Loucy (cell line): ENCODE data around the gene CLMP.

Source experiments
- H2AFZ ChIP-seq: fragments of 200-600 bp; sonication (generic); 2 replicates; pipeline ENCODE4 v1.6.0; 2016; ENCODE audit warnings: antibody characterized with exemption, mild to moderate bottlenecking, low read length, moderate library complexity
- H3F3A ChIP-seq: fragments of 200-600 bp; 2 replicates; pipeline ENCODE4 v1.6.0; 2016; ENCODE audit warnings: antibody characterized with exemption, low read depth, mild to moderate bottlenecking
- H3K27me3 ChIP-seq: fragments of 200-600 bp; sonication (generic); 2 replicates; pipeline ENCODE4 v1.6.1; 2014; ENCODE audit warnings: low read length, mild to moderate bottlenecking; ENCODE audit not compliant: insufficient read depth, poor library complexity, severe bottlenecking
- H3K36me3 ChIP-seq: fragments of 200-600 bp; sonication (generic); 2 replicates; pipeline ENCODE4 v1.6.1; 2016; ENCODE audit warnings: low read length; ENCODE audit not compliant: insufficient read depth
- H3K4me1 ChIP-seq: fragments of 200-600 bp; sonication (generic); 2 replicates; pipeline ENCODE4 v1.5.1; 2014; ENCODE audit warnings: low read length, mild to moderate bottlenecking; ENCODE audit not compliant: insufficient read depth, poor library complexity, severe bottlenecking
- H3K4me2 ChIP-seq: fragments of 200-600 bp; sonication (generic); 2 replicates; pipeline ENCODE4 v1.6.0; 2014; ENCODE audit warnings: antibody characterized with exemption, low read length, low read depth, mild to moderate bottlenecking; ENCODE audit not compliant: poor library complexity, severe bottlenecking
- H3K4me3 ChIP-seq: fragments of 200-600 bp; sonication (generic); 2 replicates; pipeline ENCODE4 v1.5.1; 2014; ENCODE audit warnings: low read length, mild to moderate bottlenecking, mixed read lengths; ENCODE audit not compliant: poor library complexity, severe bottlenecking
- H3K79me2 ChIP-seq: fragments of 200-600 bp; sonication (generic); 2 replicates; pipeline ENCODE4 v1.6.1; 2014; ENCODE audit warnings: low read length; ENCODE audit not compliant: insufficient read depth
- H3K9ac ChIP-seq: fragments of 200-600 bp; sonication (generic); 2 replicates; pipeline ENCODE4 v1.6.0; 2014; ENCODE audit warnings: mild to moderate bottlenecking, low read depth, low read length, moderate library complexity; ENCODE audit not compliant: poor library complexity, severe bottlenecking
- H3K9me2 ChIP-seq: fragments of 200-600 bp; sonication (generic); replicated peaks from 2 replicates; pipeline ENCODE4 v1.6.1; 2016; ENCODE audit warnings: low read depth, low read length, mixed read lengths
- H3K9me3 ChIP-seq: fragments of 200-600 bp; sonication (generic); 2 replicates; pipeline ENCODE4 v1.6.1; 2014; ENCODE audit warnings: mild to moderate bottlenecking, antibody characterized with exemption, low read length, low read depth; ENCODE audit not compliant: insufficient read depth
- H4K20me1 ChIP-seq: fragments of 200-600 bp; sonication (generic); 2 replicates; pipeline ENCODE4 v1.6.0; 2014; ENCODE audit warnings: antibody characterized with exemption, low read length, mild to moderate bottlenecking; ENCODE audit not compliant: insufficient read depth, poor library complexity, severe bottlenecking
- EZH2phosphoT487 ChIP-seq: fragments of 200-600 bp; IDR thresholded peaks from 2 replicates; pipeline ENCODE4 v1.6.1; 2018; ENCODE audit warnings: antibody characterized with exemption, mild to moderate bottlenecking, moderate library complexity, borderline replicate concordance
- TF ChIP-seq, protein P1 (sequence below): fragments of 200-600 bp; sonication (generic); conservative IDR thresholded peaks from 2 replicates; pipeline ENCODE4 v1.5.1; 2014; ENCODE audit warnings: mild to moderate bottlenecking, antibody characterized with exemption, low read length

CLMP gene

DNA sequence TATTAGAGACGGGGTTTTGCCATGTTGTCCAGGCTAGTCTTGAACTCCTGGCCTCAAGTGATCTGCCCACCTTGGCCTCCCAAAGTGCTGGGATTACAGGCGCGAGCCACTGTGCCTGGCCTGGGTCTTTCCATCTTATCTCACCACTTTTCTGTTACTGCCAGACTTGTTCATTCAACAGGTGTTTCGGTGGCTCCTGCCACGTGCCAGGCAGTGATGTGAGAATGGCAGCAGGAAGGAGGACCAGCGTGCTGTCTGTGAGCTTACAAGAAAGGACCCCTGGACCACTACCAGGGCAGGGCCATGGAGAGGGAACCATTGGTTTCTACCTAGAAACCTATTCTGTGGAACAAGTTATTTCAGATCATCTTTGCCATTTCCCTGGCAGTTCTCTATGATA lies 44.2 kb downstream of the CLMP start:
- H3K9me3 ChIP-seq = no peaks in the 10 kb centered on the region

GRCh38 chr11:123148965-123149364 lies 46.1 kb downstream of the CLMP start:
- no peak overlapping the region for H3K4me2 ChIP-seq
- no peak overlapping the region for H2AFZ ChIP-seq
- no peak overlapping the region for H3K9ac ChIP-seq
- H3K79me2 ChIP-seq = no peaks in the 10 kb centered on the region
- H3F3A ChIP-seq = no peaks in the 10 kb centered on the region
- H4K20me1 ChIP-seq = no peaks in the 10 kb centered on the region
- no peak overlapping the region for H3K4me3 ChIP-seq
- TF ChIP-seq, protein P1, sequence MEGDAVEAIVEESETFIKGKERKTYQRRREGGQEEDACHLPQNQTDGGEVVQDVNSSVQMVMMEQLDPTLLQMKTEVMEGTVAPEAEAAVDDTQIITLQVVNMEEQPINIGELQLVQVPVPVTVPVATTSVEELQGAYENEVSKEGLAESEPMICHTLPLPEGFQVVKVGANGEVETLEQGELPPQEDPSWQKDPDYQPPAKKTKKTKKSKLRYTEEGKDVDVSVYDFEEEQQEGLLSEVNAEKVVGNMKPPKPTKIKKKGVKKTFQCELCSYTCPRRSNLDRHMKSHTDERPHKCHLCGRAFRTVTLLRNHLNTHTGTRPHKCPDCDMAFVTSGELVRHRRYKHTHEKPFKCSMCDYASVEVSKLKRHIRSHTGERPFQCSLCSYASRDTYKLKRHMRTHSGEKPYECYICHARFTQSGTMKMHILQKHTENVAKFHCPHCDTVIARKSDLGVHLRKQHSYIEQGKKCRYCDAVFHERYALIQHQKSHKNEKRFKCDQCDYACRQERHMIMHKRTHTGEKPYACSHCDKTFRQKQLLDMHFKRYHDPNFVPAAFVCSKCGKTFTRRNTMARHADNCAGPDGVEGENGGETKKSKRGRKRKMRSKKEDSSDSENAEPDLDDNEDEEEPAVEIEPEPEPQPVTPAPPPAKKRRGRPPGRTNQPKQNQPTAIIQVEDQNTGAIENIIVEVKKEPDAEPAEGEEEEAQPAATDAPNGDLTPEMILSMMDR = no peak
- TF ChIP-seq EZH2phosphoT487 = no peak
- no peaks in the 10 kb centered on the region for H3K9me3 ChIP-seq
- no peaks in the 10 kb centered on the region for H3K4me1 ChIP-seq
- H3K36me3 ChIP-seq = no peaks in the 10 kb centered on the region
- no peaks in the 10 kb centered on the region for H3K27me3 ChIP-seq
- no peaks in the 10 kb centered on the region for H3K9me2 ChIP-seq

More for the DNA sequence above, 44.2 kb downstream of the CLMP start:
- Histone ChIP-seq H3K4me2 (no peak overlapping the region), H3K36me3 (no peaks in the 10 kb centered on the region), H3K27me3 (no peaks in the 10 kb centered on the region), H4K20me1 (no peaks in the 10 kb centered on the region), H3K4me3 (no peak overlapping the region), H3K4me1 (no peaks in the 10 kb centered on the region), H3F3A (no peaks in the 10 kb centered on the region), H3K79me2 (no peaks in the 10 kb centered on the region), H3K9me2 (no peaks in the 10 kb centered on the region), H2AFZ (no peak overlapping the region), H3K9ac (no peak overlapping the region)
- no peak for TF ChIP-seq EZH2phosphoT487
- TF ChIP-seq, protein P1 = no peak

- H3K9me2 ChIP-seq = no peaks in the 10 kb centered on the region
- no peaks in the 10 kb centered on the region for H3F3A ChIP-seq
- H3K4me3 ChIP-seq = no peak overlapping the region
- TF ChIP-seq EZH2phosphoT487 = no peak
- TF ChIP-seq, protein P1 = no peak
- no peaks in the 10 kb centered on the region for H3K36me3 ChIP-seq
- H3K9ac ChIP-seq = no peak overlapping the region
- H3K4me2 ChIP-seq = no peak overlapping the region
- no peaks in the 10 kb centered on the region for H4K20me1 ChIP-seq
- no peaks in the 10 kb centered on the region for H3K4me1 ChIP-seq
- no peaks in the 10 kb centered on the region for H3K9me3 ChIP-seq
- H3K79me2 ChIP-seq = no peaks in the 10 kb centered on the region
- H3K27me3 ChIP-seq = no peaks in the 10 kb centered on the region
- no peak overlapping the region for H2AFZ ChIP-seq
Observed at GRCh38 chr11:123145661-123146060, 49.4 kb downstream of the CLMP start.
